Large intestine (tissue), 3 donors: ENCODE data around the gene MLST8. TPM values are rescaled to one million over a fixed set of nuclear protein-coding genes. Genes with fewer than 3 reads are reported as not detected.
"Not testable (repeated sequence)": the region's sequence is repeated elsewhere in the genome, so short reads cannot be mapped to it uniquely, and the experiment has no call there.

ENCODE experiments used
- DNase-seq, 2 donors: peaks; one replicate each; pipeline versions ENCODE4 v3.0.0 to v3.0.0-alpha.2; 2013
- H3K27ac ChIP-seq: one replicate; pipeline ENCODE4 v1.5.1; 2013; ENCODE audit warnings: low read length
- H3K27me3 ChIP-seq: 2 replicates; pipeline ENCODE4 v1.6.1; 2013; ENCODE audit warnings: low read length; ENCODE audit not compliant: control insufficient read depth, insufficient read depth
- H3K36me3 ChIP-seq: 2 replicates; pipeline ENCODE4 v1.6.1; 2013; ENCODE audit warnings: low read length; ENCODE audit not compliant: control insufficient read depth, insufficient read depth
- H3K4me1 ChIP-seq: one replicate; pipeline ENCODE4 v1.6.1; 2013; ENCODE audit warnings: low read length; ENCODE audit not compliant: control insufficient read depth, insufficient read depth
- H3K4me3 ChIP-seq: one replicate; pipeline ENCODE4 v1.5.1; 2013; ENCODE audit warnings: low read length
- H3K9me3 ChIP-seq: one replicate; pipeline ENCODE4 v1.6.1; 2013; ENCODE audit warnings: mild to moderate bottlenecking, low read depth, low read length, moderate library complexity; ENCODE audit not compliant: control insufficient read depth
- WGBS: methylation state at CpG from one replicate; pipeline ENCODE4 v1.1.5; 2013; ENCODE audit warnings: low lambda C conversion rate; ENCODE audit not compliant: insufficient coverage; 5-methylcytosine and 5-hydroxymethylcytosine counted together
- polyA plus RNA-seq: library from polyadenylated mRNA; unstranded; fragments of 120-200 nt; gene quantifications from one replicate; pipeline ENCODE4 v1.2.1, GENCODE V29; 2013

The MLST8 gene
- polyA plus RNA-seq, 1 donor = 40.0 TPM

GRCh38 chr16:2244926-2245795, 39.9 kb downstream of the MLST8 start:
- WGBS = 100% methylated on average over 3 of the region's 30 CpGs
- H3K4me3 ChIP-seq = no peak overlapping the region
- H3K27ac ChIP-seq = no peak overlapping the region
- H3K36me3 ChIP-seq = peaks cover 54% of the 10 kb centered on the region
- H3K4me1 ChIP-seq = no peaks in the 10 kb centered on the region
- no peaks in the 10 kb centered on the region for H3K9me3 ChIP-seq
- DNase-seq = no peak
- H3K27me3 ChIP-seq = no peaks in the 10 kb centered on the region

GRCh38 chr16:2246301-2246885, 41.1 kb downstream of the MLST8 start:
- no peak for DNase-seq
- Histone ChIP-seq H3K27me3 (no peaks in the 10 kb centered on the region), H3K4me3 (no peak overlapping the region), H3K9me3 (no peaks in the 10 kb centered on the region), H3K4me1 (no peaks in the 10 kb centered on the region), H3K27ac (no peak overlapping the region), H3K36me3 (peaks cover 54% of the 10 kb centered on the region)
- WGBS = no CpG with 5 or more reads among the region's 18 CpGs

GRCh38 chr16:2250652-2251295, 45.5 kb downstream of the MLST8 start:
- peak overlapping the region; percentile 80 for H3K27ac ChIP-seq
- 16% methylated on average over 4 of the region's 35 CpGs for WGBS
- H3K4me3 ChIP-seq = peak overlapping the region; percentile 68
- no peaks in the 10 kb centered on the region for H3K9me3 ChIP-seq
- H3K36me3 ChIP-seq = peaks cover 44% of the 10 kb centered on the region
- DNase-seq = no peak
- no peaks in the 10 kb centered on the region for H3K27me3 ChIP-seq
- H3K4me1 ChIP-seq = peaks cover 8% of the 10 kb centered on the region

GRCh38 chr16:2251296-2252111, 46.2 kb downstream of the MLST8 start, which contains the start of gene ECI1:
TSS of gene ECI1 (minus strand) at chr16:2251587. CDS start at chr16:2251566, 21 bp downstream.
- Histone ChIP-seq H3K27ac (peak within 1 kb of the TSS; percentile 80), H3K4me3 (peak within 1 kb of the TSS; percentile 68), H3K27me3 (no peaks in the 10 kb centered on the region), H3K36me3 (peaks cover 44% of the 10 kb centered on the region), H3K4me1 (peaks cover 8% of the 10 kb centered on the region), H3K9me3 (no peaks in the 10 kb centered on the region)
- DNase-seq = peak; percentile 91 to 96
- no CpG with 5 or more reads among the region's 88 CpGs for WGBS

- H3K27ac ChIP-seq = no peak overlapping the region
Observed at GRCh38 chr16:2252806-2253148, 47.5 kb downstream of the MLST8 start.

GRCh38 chr16:2253293-2253692, 48.0 kb downstream of the MLST8 start:
- Histone ChIP-seq H3K4me1 (peaks cover 8% of the 10 kb centered on the region), H3K4me3 (no peak overlapping the region), H3K27me3 (no peaks in the 10 kb centered on the region), H3K9me3 (no peaks in the 10 kb centered on the region), H3K27ac (no peak overlapping the region), H3K36me3 (peaks cover 55% of the 10 kb centered on the region)
- no peak for DNase-seq
- WGBS = no CpG with 5 or more reads among the region's 11 CpGs

More at GRCh38 chr16:2252806-2253148, 47.5 kb downstream of the MLST8 start:
- H3K27me3 ChIP-seq = no peaks in the 10 kb centered on the region
- DNase-seq = no peak
- WGBS = 100% methylated on average over 1 of the region's 7 CpGs
- peaks cover 51% of the 10 kb centered on the region for H3K36me3 ChIP-seq
- H3K4me3 ChIP-seq = no peak overlapping the region
- no peaks in the 10 kb centered on the region for H3K9me3 ChIP-seq
- H3K4me1 ChIP-seq = peaks cover 8% of the 10 kb centered on the region

GRCh38 chr16:2256531-2257140, 51.4 kb downstream of the MLST8 start:
- Histone ChIP-seq H3K36me3 (peaks cover 75% of the 10 kb centered on the region), H3K4me3 (no peak overlapping the region), H3K9me3 (no peaks in the 10 kb centered on the region), H3K4me1 (peaks cover 7% of the 10 kb centered on the region), H3K27ac (no peak overlapping the region), H3K27me3 (no peaks in the 10 kb centered on the region)
- no peak for DNase-seq
- WGBS = 93% methylated on average over 4 of the region's 12 CpGs

GRCh38 chr16:2257726-2258125, 52.5 kb downstream of the MLST8 start:
- Histone ChIP-seq H3K4me3 (no peak overlapping the region), H3K27me3 (no peaks in the 10 kb centered on the region), H3K27ac (no peak overlapping the region), H3K4me1 (no peaks in the 10 kb centered on the region), H3K36me3 (peaks cover 85% of the 10 kb centered on the region), H3K9me3 (no peaks in the 10 kb centered on the region)
- no peak for DNase-seq
- no CpG with 5 or more reads among the region's 6 CpGs for WGBS

GRCh38 chr16:2258530-2258929, 53.3 kb downstream of the MLST8 start:
- H3K4me3 ChIP-seq, H3K27ac ChIP-seq, H3K27me3 ChIP-seq, DNase-seq, H3K9me3 ChIP-seq, H3K4me1 ChIP-seq: not testable (repeated sequence)
- peaks cover 85% of the 10 kb centered on the region for H3K36me3 ChIP-seq
- no CpG with 5 or more reads among the region's 7 CpGs for WGBS
